ENCODE results near the gene CGNL1.

Gene CGNL1

DNA sequence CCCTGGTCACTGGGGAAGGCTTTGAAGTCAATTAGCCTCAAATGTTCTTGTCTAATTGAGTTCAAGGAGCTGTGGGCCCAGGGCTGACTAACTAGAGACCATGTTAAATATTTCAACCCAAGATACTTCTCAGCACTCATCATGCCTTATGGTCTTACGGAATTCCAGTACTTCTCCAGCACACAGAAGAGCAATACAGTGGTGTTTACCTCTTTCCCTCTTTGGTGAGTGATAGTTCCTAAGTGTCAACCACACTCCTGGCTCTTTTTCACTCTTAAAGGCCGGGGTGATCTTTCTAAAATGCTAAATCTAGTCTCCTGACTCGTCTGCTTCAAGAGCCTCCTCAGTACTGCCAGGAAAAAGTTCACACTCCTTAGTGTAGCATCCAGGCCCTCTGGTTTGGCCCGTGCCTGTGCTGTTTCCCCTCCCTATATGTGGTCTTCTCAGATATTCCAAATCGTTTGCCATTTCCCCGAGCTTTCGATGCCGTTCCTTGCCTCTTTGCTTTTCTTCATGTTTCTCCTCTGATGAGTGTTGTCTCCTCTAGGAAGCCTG is 220.1 kb downstream of the CGNL1 start:
- TF ChIP-seq, protein P1, sequence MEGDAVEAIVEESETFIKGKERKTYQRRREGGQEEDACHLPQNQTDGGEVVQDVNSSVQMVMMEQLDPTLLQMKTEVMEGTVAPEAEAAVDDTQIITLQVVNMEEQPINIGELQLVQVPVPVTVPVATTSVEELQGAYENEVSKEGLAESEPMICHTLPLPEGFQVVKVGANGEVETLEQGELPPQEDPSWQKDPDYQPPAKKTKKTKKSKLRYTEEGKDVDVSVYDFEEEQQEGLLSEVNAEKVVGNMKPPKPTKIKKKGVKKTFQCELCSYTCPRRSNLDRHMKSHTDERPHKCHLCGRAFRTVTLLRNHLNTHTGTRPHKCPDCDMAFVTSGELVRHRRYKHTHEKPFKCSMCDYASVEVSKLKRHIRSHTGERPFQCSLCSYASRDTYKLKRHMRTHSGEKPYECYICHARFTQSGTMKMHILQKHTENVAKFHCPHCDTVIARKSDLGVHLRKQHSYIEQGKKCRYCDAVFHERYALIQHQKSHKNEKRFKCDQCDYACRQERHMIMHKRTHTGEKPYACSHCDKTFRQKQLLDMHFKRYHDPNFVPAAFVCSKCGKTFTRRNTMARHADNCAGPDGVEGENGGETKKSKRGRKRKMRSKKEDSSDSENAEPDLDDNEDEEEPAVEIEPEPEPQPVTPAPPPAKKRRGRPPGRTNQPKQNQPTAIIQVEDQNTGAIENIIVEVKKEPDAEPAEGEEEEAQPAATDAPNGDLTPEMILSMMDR (IDR thresholded peaks at IDR 0.05; ENCODE audit: low read depth, low read length, missing control alignments), result no peak
- no peak for DNase-seq (ENCODE audit: extremely low read depth, low read depth)

DNA sequence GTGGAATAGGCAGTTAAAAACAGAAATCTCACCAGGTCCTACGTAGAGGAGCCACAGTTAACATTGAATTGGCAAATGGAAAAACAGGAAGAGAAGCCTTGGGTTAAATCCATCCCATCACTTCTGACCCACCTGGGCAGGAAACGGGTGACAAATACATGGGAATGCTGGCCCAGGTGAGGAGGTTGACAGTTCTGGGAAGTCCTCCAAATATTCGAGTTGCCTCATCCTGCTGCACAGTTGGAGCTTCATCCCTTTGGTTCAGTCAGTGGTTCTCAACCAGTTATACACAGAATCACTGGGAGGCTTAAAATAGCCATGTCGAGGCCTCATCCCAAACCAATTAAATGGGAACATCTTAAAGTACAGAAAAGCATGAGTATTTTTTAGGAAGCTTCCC is 220.7 kb downstream of the CGNL1 start:
- TF ChIP-seq, protein P1 (IDR thresholded peaks at IDR 0.05; ENCODE audit: low read depth, low read length, missing control alignments), result no peak
- no peak overlapping the region for H3K4me3 ChIP-seq (replicated peaks; ENCODE audit: low read depth, low read length)
- no peak for DNase-seq (ENCODE audit: extremely low read depth, low read depth)

More for the DNA sequence above, 220.1 kb downstream of the CGNL1 start:
- H3K4me3 ChIP-seq (replicated peaks; ENCODE audit: low read depth, low read length), result no peak overlapping the region

DNA sequence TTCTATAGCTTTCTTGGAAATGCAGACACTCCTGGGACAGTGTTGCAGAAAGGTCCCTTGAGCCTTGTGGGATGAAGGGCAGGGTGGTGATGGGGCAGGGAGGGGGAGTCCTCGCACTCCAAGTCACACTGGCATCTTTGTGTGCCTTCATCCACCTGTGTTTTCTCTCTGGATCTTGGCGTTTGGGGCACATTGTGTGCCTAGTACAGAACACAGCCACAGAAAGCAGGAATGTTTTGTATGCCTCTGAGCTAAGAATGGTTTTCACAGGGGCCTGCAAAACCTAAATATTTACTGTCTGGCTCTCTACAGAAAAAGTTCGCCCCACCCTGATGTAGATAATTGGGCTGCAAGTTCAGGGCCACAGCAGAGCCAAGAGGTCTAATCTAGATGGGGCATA is 221.1 kb downstream of the CGNL1 start:
- TF ChIP-seq, protein P1 (IDR thresholded peaks at IDR 0.05; ENCODE audit: low read depth, low read length, missing control alignments), result no peak
- DNase-seq (ENCODE audit: extremely low read depth, low read depth), result no peak
- H3K4me3 ChIP-seq (replicated peaks; ENCODE audit: low read depth, low read length), result no peak overlapping the region

DNA sequence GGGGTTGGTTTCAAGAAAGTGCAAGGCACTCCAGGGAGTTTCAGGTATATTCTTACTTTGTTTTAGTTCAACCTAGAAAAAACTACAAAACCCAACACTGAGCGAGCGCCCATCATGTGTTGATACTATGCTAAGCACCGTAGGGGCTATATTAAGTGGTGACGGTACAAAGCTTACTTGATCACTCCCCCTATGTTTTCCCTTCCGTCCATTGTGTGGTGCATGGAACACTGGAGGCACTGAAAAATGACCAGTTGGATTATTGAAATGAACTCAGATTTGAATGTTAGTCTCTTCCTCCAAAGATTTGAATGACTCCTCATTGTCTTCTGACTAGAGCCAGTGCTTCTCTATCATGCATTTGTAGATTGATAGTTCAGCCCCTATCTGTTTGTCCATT is 222.0 kb downstream of the CGNL1 start:
- no peak for DNase-seq (ENCODE audit: extremely low read depth, low read depth)
- TF ChIP-seq, protein P1 (IDR thresholded peaks at IDR 0.05; ENCODE audit: low read depth, low read length, missing control alignments), result no peak
- no peak overlapping the region for H3K4me3 ChIP-seq (replicated peaks; ENCODE audit: low read depth, low read length)

DNA sequence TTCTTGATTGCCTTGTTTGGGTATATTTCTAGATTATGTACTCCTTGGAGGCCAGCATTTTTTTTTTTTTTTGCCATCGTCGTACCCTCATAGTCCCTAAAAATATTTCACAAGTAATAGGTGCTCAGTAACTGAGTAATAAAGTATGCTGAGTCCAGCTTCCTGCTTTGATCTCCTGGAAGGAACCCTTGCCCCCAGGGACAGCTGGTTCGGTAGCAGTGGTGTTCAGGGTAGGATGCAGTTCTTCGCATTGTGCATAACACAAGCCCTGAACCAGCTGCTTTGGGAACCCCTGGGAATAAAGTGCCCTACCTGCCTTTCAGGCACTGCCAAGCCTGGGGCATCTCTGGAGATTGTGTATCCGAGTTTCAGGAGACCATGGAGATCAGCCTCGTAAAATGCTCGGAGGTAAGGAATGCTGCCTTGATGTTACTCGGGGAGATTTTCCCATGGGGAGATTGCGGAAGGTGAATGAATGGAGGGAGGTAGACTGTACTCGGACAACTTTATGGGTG is 223.0 kb downstream of the CGNL1 start:
- no peak overlapping the region for H3K4me3 ChIP-seq (replicated peaks; ENCODE audit: low read depth, low read length)
- no peak for DNase-seq (ENCODE audit: extremely low read depth, low read depth)
- TF ChIP-seq, protein P1 (IDR thresholded peaks at IDR 0.05; ENCODE audit: low read depth, low read length, missing control alignments), result no peak

DNA sequence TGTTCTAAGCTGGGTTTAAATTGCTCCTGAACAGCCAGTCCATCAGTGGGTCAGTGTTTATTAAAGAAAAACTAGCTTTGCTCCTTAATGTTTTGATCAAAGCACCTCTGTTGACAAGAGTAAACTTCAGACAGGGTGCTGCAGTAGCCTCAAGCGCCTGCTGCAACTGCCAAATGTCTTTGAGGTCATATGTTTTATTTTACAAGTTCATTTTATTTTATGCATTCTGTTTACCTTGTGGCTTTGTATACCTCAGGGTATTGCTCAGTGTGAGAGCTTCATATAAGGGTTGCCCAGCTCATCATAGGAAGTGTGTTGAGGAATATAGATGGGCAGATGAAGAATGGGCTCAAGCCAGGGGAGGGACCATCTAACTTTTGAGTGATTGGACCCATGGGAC is 223.9 kb downstream of the CGNL1 start:
- TF ChIP-seq, protein P1 (IDR thresholded peaks at IDR 0.05; ENCODE audit: low read depth, low read length, missing control alignments), result no peak
- H3K4me3 ChIP-seq (replicated peaks; ENCODE audit: low read depth, low read length), result no peak overlapping the region
- DNase-seq (ENCODE audit: extremely low read depth, low read depth), result no peak
